HCT116 (cell line): ENCODE measurements around the gene MGP. TPM values are rescaled to one million over a fixed set of nuclear protein-coding genes. Genes with fewer than 3 reads are reported as not detected.

Experiments used
- ATAC-seq: fragments of 200-7000 bp; cut with Tn5 transposase; 2 replicates; pipeline ENCODE4 v1.9.1; 2020; ENCODE audit warnings: mild to moderate bottlenecking, moderate library complexity
- BruUV-seq: library from RNA; stranded (reverse); fragments of 400-500 nt; replicated peaks from 2 replicates; lab custom pipeline; 2021; lab: Mats Ljungman, UMichigan
- CTCF ChIA-PET: fragments of 300-600 bp; sonication (Branson Sonifier 250); formaldehyde crosslinking; loops from one replicate; lab custom pipeline; 2021; ENCODE audit warnings: antibody characterized with exemption; lab: Charles Lee
- POLR2A ChIA-PET: fragments of 300-600, 350-600 bp; sonication (Branson Sonifier 250); formaldehyde crosslinking; loops from one replicate; lab custom pipeline; 2021; ENCODE audit warnings: antibody characterized with exemption; lab: Charles Lee
- RAD21 ChIA-PET, 2 experiments: fragments of 300-600 bp; sonication (Branson Sonifier 250); formaldehyde crosslinking; loops; one replicate each; lab custom pipeline; 2023; ENCODE audit warnings: low total read pairs in 2 of 2; ENCODE audit not compliant: uncharacterized antibody in 2 of 2, unreplicated experiment in 2 of 2, low non-redundant PET in 1 of 2; lab: Charles Lee
- DNase-seq: peaks from one replicate; pipeline ENCODE4 v3.0.0-alpha.2; 2010; ENCODE audit warnings: low read depth, low spot score
- H2AFZ ChIP-seq: fragments of 200-600 bp; shearing (Covaris generic), sonication (generic); 2 replicates; pipeline ENCODE4 v1.6.1; 2017; ENCODE audit warnings: low read depth, mixed run types, mixed read lengths, antibody characterized with exemption, low read length; ENCODE audit not compliant: poor library complexity, severe bottlenecking
- H3K27ac ChIP-seq: 2 replicates; pipeline ENCODE4 v1.5.1; 2012; ENCODE audit warnings: low read depth, low read length
- H3K27me3 ChIP-seq: fragments of 200-600 bp; sonication (generic); 2 replicates; pipeline ENCODE4 v1.6.1; 2016; ENCODE audit warnings: mixed run types, low read length, mixed read lengths; ENCODE audit not compliant: insufficient read depth
- H3K36me3 ChIP-seq, 2 experiments: fragments of 200-500 bp in 1 of 2; fragments of 200-600 bp in 1 of 2; sonication (Bioruptor generic) in 1 of 2; sonication (generic) in 1 of 2; 2 replicates each; pipeline versions ENCODE4 v1.5.1 to v1.6.1; 2014 to 2016; ENCODE audit warnings: low read length in 2 of 2, inconsistent platforms in 1 of 2, mixed read lengths in 1 of 2, mixed run types in 1 of 2; ENCODE audit not compliant: insufficient read depth in 2 of 2, control insufficient read depth in 1 of 2
- H3K4me1 ChIP-seq, 2 experiments: fragments of 200-600 bp in 1 of 2; sonication (generic) in 1 of 2; 2 replicates each; pipeline versions ENCODE4 v1.5.1 to v1.6.1; 2012 to 2017; ENCODE audit warnings: low read length in 2 of 2, inconsistent platforms in 1 of 2, mild to moderate bottlenecking in 1 of 2, mixed read lengths in 1 of 2, mixed run types in 1 of 2, moderate library complexity in 1 of 2; ENCODE audit not compliant: insufficient read depth in 2 of 2, control insufficient read depth in 1 of 2
- H3K4me2 ChIP-seq: fragments of 200-600 bp; sonication (generic); 2 replicates; pipeline ENCODE4 v1.6.1; 2017; ENCODE audit warnings: mixed run types, low read length, mixed read lengths
- H3K4me3 ChIP-seq, 2 experiments: fragments of 200-600 bp in 1 of 2; sonication (generic) in 1 of 2; replicated peaks in 1 of 2; 2 replicates each; pipeline ENCODE4 v1.5.1; 2011 to 2016; ENCODE audit warnings: low read length in 2 of 2, control low read depth in 1 of 2, low read depth in 1 of 2, mild to moderate bottlenecking in 1 of 2, mixed read lengths in 1 of 2, mixed run types in 1 of 2
- H3K79me2 ChIP-seq: fragments of 200-600 bp; sonication (generic); 2 replicates; pipeline ENCODE4 v1.6.1; 2017; ENCODE audit warnings: mild to moderate bottlenecking, mixed run types, low read length, moderate library complexity, mixed read lengths; ENCODE audit not compliant: insufficient read depth
- H3K9ac ChIP-seq: fragments of 200-600 bp; sonication (generic); 2 replicates; pipeline ENCODE4 v1.6.1; 2016; ENCODE audit warnings: low read length, mixed read lengths
- H3K9me2 ChIP-seq: fragments of 200-600 bp; sonication (generic), shearing (Covaris generic); 2 replicates; pipeline ENCODE4 v1.6.1; 2017; ENCODE audit warnings: mixed run types, mild to moderate bottlenecking, moderate library complexity; ENCODE audit not compliant: insufficient read depth
- H3K9me3 ChIP-seq, 2 experiments: fragments of 200-500 bp in 1 of 2; fragments of 200-600 bp in 1 of 2; sonication (Bioruptor generic) in 1 of 2; sonication (generic) in 1 of 2; 2 replicates each; pipeline ENCODE4 v1.6.1; 2014 to 2017; ENCODE audit warnings: low read length in 2 of 2, mixed read lengths in 2 of 2, inconsistent platforms in 1 of 2, low read depth in 1 of 2, mild to moderate bottlenecking in 1 of 2, mixed run types in 1 of 2, moderate library complexity in 1 of 2; ENCODE audit not compliant: control insufficient read depth in 1 of 2, insufficient read depth in 1 of 2
- H4K20me1 ChIP-seq: fragments of 200-600 bp; sonication (generic), shearing (Covaris generic); 2 replicates; pipeline ENCODE4 v1.6.1; 2017; ENCODE audit warnings: mixed run types, mild to moderate bottlenecking, moderate library complexity; ENCODE audit not compliant: insufficient read depth
- ATF3 ChIP-seq: IDR thresholded peaks from 2 replicates; pipeline ENCODE4 v1.6.1; 2012
- CEBPB ChIP-seq: IDR thresholded peaks from 2 replicates; pipeline ENCODE4 v1.6.1; 2012; ENCODE audit warnings: low read depth
- CTCF ChIP-seq, 3 experiments: fragments of 200-600 bp in 1 of 3; sonication (generic) in 1 of 3; IDR thresholded peaks in 2 of 3; conservative IDR thresholded peaks in 1 of 3; 2 replicates each; pipeline ENCODE4 v1.5.1; 2012 to 2017; ENCODE audit warnings: low read depth in 2 of 3, low read length in 2 of 3, antibody characterized with exemption in 1 of 3, borderline replicate concordance in 1 of 3, control low read depth in 1 of 3, mild to moderate bottlenecking in 1 of 3, mixed read lengths in 1 of 3, mixed run types in 1 of 3, moderate library complexity in 1 of 3; ENCODE audit not compliant: insufficient read depth in 1 of 3
- EGR1 ChIP-seq: IDR thresholded peaks from 2 replicates; pipeline ENCODE4 v1.6.1; 2012; ENCODE audit warnings: low read depth
- ELF1 ChIP-seq: IDR thresholded peaks from 2 replicates; pipeline ENCODE4 v1.6.1; 2012; ENCODE audit warnings: low read depth, borderline replicate concordance
- EZH2phosphoT487 ChIP-seq: fragments of 200-600 bp; IDR thresholded peaks from 2 replicates; pipeline ENCODE4 v1.6.1; 2018; ENCODE audit warnings: antibody characterized with exemption, borderline replicate concordance
- FOSL1 ChIP-seq: IDR thresholded peaks from 2 replicates; pipeline ENCODE4 v1.6.1; 2012; ENCODE audit warnings: low read depth
- POLR2A ChIP-seq: IDR thresholded peaks from 2 replicates; pipeline ENCODE4 v1.7.0; 2011; ENCODE audit warnings: borderline replicate concordance; ENCODE audit not compliant: insufficient read depth, insufficient read length; ENCODE audit errors: extremely low read depth
- REST ChIP-seq: IDR thresholded peaks from 2 replicates; pipeline ENCODE4 v1.6.1; 2012; ENCODE audit warnings: low read depth
- YY1 ChIP-seq: IDR thresholded peaks from 2 replicates; pipeline ENCODE4 v1.6.1; 2011; ENCODE audit warnings: low read length, low read depth, moderate library complexity, mild to moderate bottlenecking; ENCODE audit not compliant: insufficient replicate concordance; ENCODE audit errors: extremely low read depth
- intact Hi-C: fragments of 100-400 bp; cut with micrococcal nuclease; formaldehyde crosslinking; loops from 2 replicates; pipeline ENCODE4 v1.10.0; 2022
- total RNA-seq: library from RNA; stranded (reverse); gene quantifications from one replicate; pipeline ENCODE4 v1.2.1, GENCODE V29; 2021; ENCODE audit not compliant: unreplicated experiment

The MGP gene
- total RNA-seq, 1 experiment from 2014 or later, result 1.3 TPM

- H3K36me3 ChIP-seq, result no peaks in the 10 kb centered on the region
- no peaks in the 10 kb centered on the region for H3K9me2 ChIP-seq
- BruUV-seq, result no TSS peak
- no peaks in the 10 kb centered on the region for H3K27me3 ChIP-seq
- intact Hi-C loops, result no loop called here
- no peak overlapping the region for H3K4me2 ChIP-seq
- no peaks in the 10 kb centered on the region for H3K79me2 ChIP-seq
- no peak for TF ChIP-seq EZH2phosphoT487
- no peak for TF ChIP-seq EGR1
- no peak for TF ChIP-seq CEBPB
- TF ChIP-seq FOSL1, result no peak
- no peak for TF ChIP-seq ELF1
- no peak for TF ChIP-seq ATF3
- no peak for TF ChIP-seq REST
- TF ChIP-seq POLR2A, result no peak
- TF ChIP-seq CTCF (IDR thresholded peaks at IDR 0.05 in 2 of 3, conservative IDR thresholded peaks at IDR 0.05 in 1 of 3; ENCODE audit: borderline replicate concordance in 1 of 3, insufficient read depth in 1 of 3, low read depth in 2 of 3, low read length in 2 of 3), result no peak
- TF ChIP-seq YY1, result no peak
- H4K20me1 ChIP-seq, result no peaks in the 10 kb centered on the region
- H3K9ac ChIP-seq, result no peak overlapping the region
- H3K9me3 ChIP-seq, result no peaks in the 10 kb centered on the region
- ATAC-seq (no peak), DNase-seq (no peak)
- POLR2A ChIA-PET, result interaction anchor here (0.6 kb wide), 1 partner anchor 362 kb away, joined by 3 read pairs; no protein-coding TSS in a partner anchor
- no peaks in the 10 kb centered on the region for H3K4me1 ChIP-seq
- no peak overlapping the region for H3K4me3 ChIP-seq
- H2AFZ ChIP-seq, result no peak overlapping the region
- CTCF ChIA-PET, result no interaction called here
- RAD21 ChIA-PET, result no interaction called here
- H3K27ac ChIP-seq, result no peak overlapping the region
These were observed 34.6 kb downstream of the MGP start for GRCh38 chr12:14850929-14851663.
